ENCODE data around the gene PTPRN2. TPM values are rescaled to one million over a fixed set of nuclear protein-coding genes. Genes with fewer than 3 reads are reported as not detected.
"Not testable (repeated sequence)": the region's sequence is repeated elsewhere in the genome, so short reads cannot be mapped to it uniquely, and the experiment has no call there.

Gene PTPRN2
- total RNA-seq, 1 experiment from 2014 or later: 0.11 TPM

DNA sequence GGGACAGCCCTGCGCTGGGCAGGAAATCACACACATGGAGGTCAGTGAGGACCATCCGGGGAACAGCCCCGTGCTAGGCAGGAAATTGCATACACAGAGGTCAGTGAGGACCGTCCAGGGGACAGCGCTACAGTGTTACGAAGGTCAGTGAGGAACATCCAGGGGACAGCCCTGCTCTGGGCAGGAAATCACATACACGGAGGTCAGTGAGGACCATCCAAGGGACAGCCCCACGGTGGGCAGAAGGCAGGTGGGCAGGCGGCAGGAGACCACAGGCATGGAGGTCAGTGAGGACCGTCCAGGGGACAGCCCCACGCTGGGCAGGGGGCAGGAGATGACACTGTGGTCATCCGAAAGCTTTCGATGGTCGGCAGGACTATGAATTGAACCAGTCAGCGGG, 79.7 kb downstream of the PTPRN2 start:
- Histone ChIP-seq H3K9me3 (ENCODE audit: low read depth, low read length, poor library complexity, severe bottlenecking) (peaks cover 7% of the 10 kb centered on the region), H3K4me1 (ENCODE audit: insufficient read depth, low read length, poor library complexity, severe bottlenecking) (no peaks in the 10 kb centered on the region), H3K27me3 (replicated peaks; ENCODE audit: insufficient read depth, low read depth, low read length, poor library complexity) (no peaks in the 10 kb centered on the region), H3K4me3 (ENCODE audit: low read depth, low read length, poor library complexity, severe bottlenecking) (no peak overlapping the region), H3K27ac (ENCODE audit: low read depth, low read length, poor library complexity, severe bottlenecking) (no peak overlapping the region), H3K36me3 (ENCODE audit: insufficient read depth, low read length, poor library complexity, severe bottlenecking) (no peaks in the 10 kb centered on the region)
- intact Hi-C loops (cut with micrococcal nuclease; ENCODE audit: unreplicated experiment): no loop called here
- TF ChIP-seq, protein P1, sequence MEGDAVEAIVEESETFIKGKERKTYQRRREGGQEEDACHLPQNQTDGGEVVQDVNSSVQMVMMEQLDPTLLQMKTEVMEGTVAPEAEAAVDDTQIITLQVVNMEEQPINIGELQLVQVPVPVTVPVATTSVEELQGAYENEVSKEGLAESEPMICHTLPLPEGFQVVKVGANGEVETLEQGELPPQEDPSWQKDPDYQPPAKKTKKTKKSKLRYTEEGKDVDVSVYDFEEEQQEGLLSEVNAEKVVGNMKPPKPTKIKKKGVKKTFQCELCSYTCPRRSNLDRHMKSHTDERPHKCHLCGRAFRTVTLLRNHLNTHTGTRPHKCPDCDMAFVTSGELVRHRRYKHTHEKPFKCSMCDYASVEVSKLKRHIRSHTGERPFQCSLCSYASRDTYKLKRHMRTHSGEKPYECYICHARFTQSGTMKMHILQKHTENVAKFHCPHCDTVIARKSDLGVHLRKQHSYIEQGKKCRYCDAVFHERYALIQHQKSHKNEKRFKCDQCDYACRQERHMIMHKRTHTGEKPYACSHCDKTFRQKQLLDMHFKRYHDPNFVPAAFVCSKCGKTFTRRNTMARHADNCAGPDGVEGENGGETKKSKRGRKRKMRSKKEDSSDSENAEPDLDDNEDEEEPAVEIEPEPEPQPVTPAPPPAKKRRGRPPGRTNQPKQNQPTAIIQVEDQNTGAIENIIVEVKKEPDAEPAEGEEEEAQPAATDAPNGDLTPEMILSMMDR (conservative IDR thresholded peaks at IDR 0.05; ENCODE audit: low read depth, low read length): no peak
- TF ChIP-seq EZH2 (IDR thresholded peaks at IDR 0.05; ENCODE audit: borderline replicate concordance, low read depth, low read length, poor library complexity, severe bottlenecking): no peak
- ChIA-PET CTCF (no interaction called here), POLR2A (ENCODE audit: low non-redundant PET) (no interaction called here)
- no TSS peak for BruUV-seq (replicated peaks)
- no peak for DNase-seq (ENCODE audit: low spot score)

DNA sequence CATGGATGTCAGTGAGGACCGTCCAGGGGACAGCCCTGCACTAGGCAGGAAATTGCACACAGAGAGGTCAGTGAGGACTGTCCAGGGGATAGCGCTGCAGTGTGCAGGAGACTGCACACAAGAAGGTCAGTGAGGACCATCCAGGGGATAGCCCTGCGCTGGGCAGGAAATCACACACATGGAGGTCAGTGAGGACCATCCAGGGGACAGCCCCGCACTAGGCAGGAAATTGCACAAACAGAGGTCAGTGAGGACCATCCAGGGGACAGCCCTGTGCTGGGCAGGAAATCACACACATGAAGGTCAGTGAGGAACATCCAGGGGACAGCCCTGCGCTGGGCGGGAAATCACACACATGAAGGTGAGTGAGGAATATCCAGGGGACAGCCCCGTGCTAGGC, 80.4 kb downstream of the PTPRN2 start:
- H3K4me1 ChIP-seq (ENCODE audit: insufficient read depth, low read length, poor library complexity, severe bottlenecking); H3K27me3 ChIP-seq (replicated peaks; ENCODE audit: insufficient read depth, low read depth, low read length, poor library complexity); H3K4me3 ChIP-seq (ENCODE audit: low read depth, low read length, poor library complexity, severe bottlenecking); CTCF ChIA-PET; BruUV-seq (replicated peaks); POLR2A ChIA-PET (ENCODE audit: low non-redundant PET); H3K27ac ChIP-seq (ENCODE audit: low read depth, low read length, poor library complexity, severe bottlenecking); H3K36me3 ChIP-seq (ENCODE audit: insufficient read depth, low read length, poor library complexity, severe bottlenecking); H3K9me3 ChIP-seq (ENCODE audit: low read depth, low read length, poor library complexity, severe bottlenecking); DNase-seq (ENCODE audit: low spot score); intact Hi-C loops (cut with micrococcal nuclease; ENCODE audit: unreplicated experiment): not testable (repeated sequence)

DNA sequence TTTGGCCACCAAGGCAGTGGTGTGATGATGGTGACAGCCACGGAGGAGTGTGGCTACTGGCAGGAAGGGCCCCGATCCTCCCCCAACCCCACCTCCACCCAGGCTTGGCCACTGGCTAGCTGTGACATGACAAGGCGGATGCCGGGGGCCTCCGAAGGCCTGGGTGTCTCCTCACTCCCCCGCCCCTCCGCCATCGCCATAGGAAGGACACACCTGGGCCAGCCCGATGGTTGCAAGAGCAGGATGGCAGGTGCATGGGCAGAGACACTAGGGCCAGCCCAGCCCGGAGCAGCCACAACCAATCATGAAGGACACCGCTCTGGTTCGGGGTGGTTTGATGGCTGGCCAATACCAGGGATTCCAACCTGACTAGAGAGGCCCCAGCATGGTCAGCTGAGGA, 81.0 kb downstream of the PTPRN2 start:
- no peaks in the 10 kb centered on the region for H3K27me3 ChIP-seq (replicated peaks; ENCODE audit: insufficient read depth, low read depth, low read length, poor library complexity)
- intact Hi-C loops (cut with micrococcal nuclease; ENCODE audit: unreplicated experiment): no loop called here
- TF ChIP-seq EZH2 (IDR thresholded peaks at IDR 0.05; ENCODE audit: borderline replicate concordance, low read depth, low read length, poor library complexity, severe bottlenecking): no peak
- TF ChIP-seq, protein P1 (conservative IDR thresholded peaks at IDR 0.05; ENCODE audit: low read depth, low read length): no peak
- ChIA-PET POLR2A (ENCODE audit: low non-redundant PET) (no interaction called here), CTCF (no interaction called here)
- no peak overlapping the region for H3K27ac ChIP-seq (ENCODE audit: low read depth, low read length, poor library complexity, severe bottlenecking)
- no peak for DNase-seq (ENCODE audit: low spot score)
- no TSS peak for BruUV-seq (replicated peaks)
- H3K4me3 ChIP-seq (ENCODE audit: low read depth, low read length, poor library complexity, severe bottlenecking): no peak overlapping the region
- H3K9me3 ChIP-seq (ENCODE audit: low read depth, low read length, poor library complexity, severe bottlenecking): peaks cover 7% of the 10 kb centered on the region
- no peaks in the 10 kb centered on the region for H3K4me1 ChIP-seq (ENCODE audit: insufficient read depth, low read length, poor library complexity, severe bottlenecking)
- no peaks in the 10 kb centered on the region for H3K36me3 ChIP-seq (ENCODE audit: insufficient read depth, low read length, poor library complexity, severe bottlenecking)

DNA sequence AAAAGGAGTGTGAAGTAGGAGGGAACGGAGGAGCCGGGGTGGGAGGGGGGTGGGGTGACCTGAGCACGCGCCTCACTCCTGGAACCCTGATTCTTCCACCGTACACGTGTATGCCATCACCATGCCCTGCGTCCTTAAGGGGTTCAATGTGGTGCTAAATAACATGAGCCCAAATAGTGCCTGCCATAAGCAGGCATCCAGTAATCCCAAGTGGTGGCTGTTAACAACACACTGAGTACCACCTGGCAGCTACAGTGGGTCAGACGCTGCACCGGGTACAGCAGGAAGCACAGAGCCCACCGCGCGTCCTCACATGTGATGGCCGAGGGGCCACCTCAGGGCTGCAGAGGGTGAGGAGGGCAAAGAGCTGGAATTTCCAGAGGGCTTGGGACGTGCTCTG, 81.9 kb downstream of the PTPRN2 start:
- no peaks in the 10 kb centered on the region for H3K36me3 ChIP-seq (ENCODE audit: insufficient read depth, low read length, poor library complexity, severe bottlenecking)
- H3K27ac ChIP-seq (ENCODE audit: low read depth, low read length, poor library complexity, severe bottlenecking): no peak overlapping the region
- intact Hi-C loops (cut with micrococcal nuclease; ENCODE audit: unreplicated experiment): no loop called here
- H3K4me3 ChIP-seq (ENCODE audit: low read depth, low read length, poor library complexity, severe bottlenecking): no peak overlapping the region
- CTCF ChIA-PET: no interaction called here
- no peaks in the 10 kb centered on the region for H3K4me1 ChIP-seq (ENCODE audit: insufficient read depth, low read length, poor library complexity, severe bottlenecking)
- TF ChIP-seq, protein P1 (conservative IDR thresholded peaks at IDR 0.05; ENCODE audit: low read depth, low read length): no peak
- no peak for TF ChIP-seq EZH2 (IDR thresholded peaks at IDR 0.05; ENCODE audit: borderline replicate concordance, low read depth, low read length, poor library complexity, severe bottlenecking)
- peaks cover 7% of the 10 kb centered on the region for H3K9me3 ChIP-seq (ENCODE audit: low read depth, low read length, poor library complexity, severe bottlenecking)
- BruUV-seq (replicated peaks): no TSS peak
- no peaks in the 10 kb centered on the region for H3K27me3 ChIP-seq (replicated peaks; ENCODE audit: insufficient read depth, low read depth, low read length, poor library complexity)
- DNase-seq (ENCODE audit: low spot score): no peak
- POLR2A ChIA-PET (ENCODE audit: low non-redundant PET): no interaction called here

All from A673 (cell line).